CD14-positive monocyte (primary cell): ENCODE results near the gene MUSK. TPM values are rescaled to one million over a fixed set of nuclear protein-coding genes. Genes with fewer than 3 reads are reported as not detected.

Source experiments
- DNase-seq, 3 donors: peaks; one replicate each; pipeline ENCODE4 v3.0.0-alpha.2; 2011 to 2022
- H2AFZ ChIP-seq: 2 replicates; pipeline ENCODE4 v1.6.0; 2012; ENCODE audit warnings: mild to moderate bottlenecking, low read depth, low read length, inconsistent platforms; ENCODE audit not compliant: insufficient read depth, poor library complexity, severe bottlenecking
- H3K27ac ChIP-seq, 2 donors: 1 replicate in 1 of 2; 2 replicates in 1 of 2; pipeline ENCODE4 v1.5.1; 2012 to 2013; ENCODE audit warnings: low read length in 2 of 2, control low read depth in 1 of 2, inconsistent platforms in 1 of 2, low read depth in 1 of 2, mild to moderate bottlenecking in 1 of 2
- H3K27me3 ChIP-seq, 2 donors: one replicate each; pipeline versions ENCODE4 v1.6.0 to v1.6.1; 2011 to 2013; ENCODE audit warnings: low read length in 2 of 2; ENCODE audit not compliant: control insufficient read depth in 2 of 2, insufficient read depth in 2 of 2
- H3K36me3 ChIP-seq, 2 donors: replicated peaks in 1 of 2; 1 replicate in 1 of 2; 2 replicates in 1 of 2; pipeline versions ENCODE4 v1.5.1 to v1.6.1; 2012 to 2013; ENCODE audit warnings: low read length in 2 of 2, control low read depth in 1 of 2, inconsistent platforms in 1 of 2, mild to moderate bottlenecking in 1 of 2; ENCODE audit not compliant: insufficient read depth in 2 of 2, control insufficient read depth in 1 of 2
- H3K4me1 ChIP-seq, 2 donors: 1 replicate in 1 of 2; 2 replicates in 1 of 2; pipeline versions ENCODE4 v1.5.1 to v1.6.1; 2012 to 2013; ENCODE audit warnings: low read length in 2 of 2, control low read depth in 1 of 2, inconsistent platforms in 1 of 2, mild to moderate bottlenecking in 1 of 2, moderate library complexity in 1 of 2; ENCODE audit not compliant: insufficient read depth in 2 of 2, control insufficient read depth in 1 of 2
- H3K4me2 ChIP-seq: replicated peaks from 2 replicates; pipeline ENCODE3; 2012; ENCODE audit warnings: low read length, moderate library complexity, mild to moderate bottlenecking; ENCODE audit not compliant: poor library complexity, severe bottlenecking; ENCODE audit errors: extremely low read depth
- H3K4me3 ChIP-seq, 3 experiments: fragments of 200-600 bp in 1 of 3; sonication (generic) in 1 of 3; replicated peaks in 1 of 3; 1 replicate in 2 of 3; 2 replicates in 1 of 3; pipeline ENCODE4 v1.5.1; 2011 to 2013; ENCODE audit warnings: low read length in 3 of 3, mild to moderate bottlenecking in 3 of 3, control low read depth in 2 of 3, low read depth in 2 of 3, inconsistent platforms in 1 of 3, moderate library complexity in 1 of 3
- H3K79me2 ChIP-seq: 2 replicates; pipeline ENCODE4 v1.6.0; 2012; ENCODE audit warnings: mild to moderate bottlenecking, control low read depth, inconsistent platforms, low read length, moderate library complexity; ENCODE audit not compliant: insufficient read depth
- H3K9ac ChIP-seq: 2 replicates; pipeline ENCODE4 v1.6.0; 2017; ENCODE audit warnings: low read length, mild to moderate bottlenecking; ENCODE audit not compliant: insufficient read depth, poor library complexity, severe bottlenecking
- H3K9me3 ChIP-seq, 2 donors: replicated peaks in 1 of 2; 1 replicate in 1 of 2; 2 replicates in 1 of 2; pipeline versions ENCODE4 v1.5.1 to v1.6.1; 2012 to 2013; ENCODE audit warnings: low read length in 2 of 2, control low read depth in 1 of 2; ENCODE audit not compliant: control insufficient read depth in 1 of 2, insufficient read depth in 1 of 2
- H4K20me1 ChIP-seq: 2 replicates; pipeline ENCODE4 v1.6.0; 2012; ENCODE audit warnings: mild to moderate bottlenecking, low read length, control low read depth, moderate library complexity; ENCODE audit not compliant: insufficient read depth
- H3K27ac Mint-ChIP-seq, 7 donors: one replicate each; pipeline ENCODE4 v1.8.0; 2020; ENCODE audit warnings: mild to moderate bottlenecking in 7 of 7, mixed read lengths in 7 of 7, moderate library complexity in 6 of 7, inconsistent platforms in 2 of 7
- H3K27me3 Mint-ChIP-seq, 3 donors: one replicate each; pipeline ENCODE4 v1.8.0; 2021 to 2022; ENCODE audit warnings: low read depth in 3 of 3, mild to moderate bottlenecking in 3 of 3, mixed read lengths in 3 of 3, moderate library complexity in 3 of 3, inconsistent platforms in 1 of 3
- H3K36me3 Mint-ChIP-seq, 2 donors: one replicate each; pipeline ENCODE4 v1.8.0; 2020; ENCODE audit warnings: mixed read lengths in 2 of 2, inconsistent platforms in 1 of 2, mild to moderate bottlenecking in 1 of 2
- H3K4me1 Mint-ChIP-seq: one replicate; pipeline ENCODE4 v1.8.0; 2020; ENCODE audit warnings: mild to moderate bottlenecking, mixed read lengths
- H3K4me3 Mint-ChIP-seq, 2 donors: one replicate each; pipeline ENCODE4 v1.8.0; 2020; ENCODE audit warnings: mild to moderate bottlenecking in 2 of 2, mixed read lengths in 2 of 2, moderate library complexity in 1 of 2
- H3K9me3 Mint-ChIP-seq, 7 donors: one replicate each; pipeline ENCODE4 v1.8.0; 2020 to 2022; ENCODE audit warnings: mixed read lengths in 7 of 7, mild to moderate bottlenecking in 6 of 7, moderate library complexity in 6 of 7, inconsistent platforms in 2 of 7
- WGBS: methylation state at CpG from one replicate; pipeline ENCODE4 v1.1.5; 2013; ENCODE audit warnings: missing lambda C conversion rate; ENCODE audit not compliant: insufficient coverage; 5-methylcytosine and 5-hydroxymethylcytosine counted together
- intact Hi-C, 2 donors: fragments of 100-400 bp; cut with micrococcal nuclease; formaldehyde crosslinking; loops; one replicate each; pipeline versions ENCODE4 v1.15.0 to v1.15.1; 2023
- polyA plus RNA-seq, 3 donors: library from polyadenylated mRNA; depleted of rRNA in 1 of 3; unstranded in 2 of 3; stranded (reverse) in 1 of 3; fragments of 300-500 nt in 2 of 3; fragments of >200 nt in 1 of 3; fragmentation: Illumina TruSeq in 2 of 3; gene quantifications; 1 replicate in 2 of 3; 2 replicates in 1 of 3; pipeline ENCODE4 v1.2.3, GENCODE V29; 2012 to 2021
- TF ChIP-seq, protein P1 (sequence below): fragments of 200-600 bp; IDR thresholded peaks from one replicate; pipeline ENCODE4 v1.8.0; 2022; ENCODE audit warnings: antibody characterized with exemption, mild to moderate bottlenecking

The MUSK gene
- polyA plus RNA-seq, 3 donors: not detected

DNA sequence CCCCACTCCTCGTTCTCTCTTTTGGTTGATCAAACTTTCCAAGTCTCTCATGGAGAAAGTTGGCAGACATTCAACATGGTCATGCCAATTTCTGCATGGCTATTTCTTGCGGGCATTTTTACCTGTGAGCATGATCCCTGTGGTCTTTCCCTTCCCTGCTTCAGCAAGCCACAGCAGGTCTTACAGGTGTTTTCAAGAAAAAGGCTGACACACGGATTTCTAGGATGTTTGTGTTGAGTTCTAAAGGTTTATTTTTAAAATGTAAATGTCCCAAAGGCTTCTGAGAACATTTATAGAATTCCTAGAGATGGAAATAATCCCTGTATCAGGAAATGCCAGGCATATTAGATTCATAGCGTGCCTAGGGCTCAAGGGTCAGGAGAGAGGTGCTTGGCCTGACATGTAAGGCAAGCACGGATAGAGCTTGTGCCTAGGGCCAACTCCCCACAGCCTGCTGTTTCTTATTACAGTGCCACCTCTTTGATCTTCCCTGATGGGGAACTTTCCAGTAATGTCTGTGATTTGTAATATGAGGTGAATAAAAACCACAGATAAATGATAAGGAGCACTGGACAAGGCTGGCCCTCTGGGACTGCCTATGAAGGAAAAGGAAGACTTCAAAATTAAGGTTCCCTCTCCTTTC, 79.8 kb downstream of the MUSK start:
- H4K20me1 ChIP-seq: no peaks in the 10 kb centered on the region
- DNase-seq: no peak
- H3K27me3 ChIP-seq: no peaks in the 10 kb centered on the region
- peaks cover 0 to 3% (median 0%) of the 10 kb centered on the region in 7 donors for H3K9me3 Mint-ChIP-seq
- no peak overlapping the region for H3K4me2 ChIP-seq
- no peaks in the 10 kb centered on the region for H3K79me2 ChIP-seq
- no peak overlapping the region for H3K4me3 Mint-ChIP-seq
- H3K27me3 Mint-ChIP-seq: peaks cover 2 to 3% (median 2%) of the 10 kb centered on the region in 3 donors
- peaks cover 7% of the 10 kb centered on the region for H3K4me1 Mint-ChIP-seq
- H3K9ac ChIP-seq: no peak overlapping the region
- no peak overlapping the region for H3K27ac ChIP-seq
- intact Hi-C loops: no loop called here
- H2AFZ ChIP-seq: no peak overlapping the region
- 100% methylated on average over 3 of the region's 5 CpGs for WGBS
- H3K4me3 ChIP-seq: no peak overlapping the region
- H3K4me1 ChIP-seq: no peaks in the 10 kb centered on the region
- H3K36me3 Mint-ChIP-seq: no peaks in the 10 kb centered on the region
- no peak overlapping the region for H3K27ac Mint-ChIP-seq
- TF ChIP-seq, protein P1, sequence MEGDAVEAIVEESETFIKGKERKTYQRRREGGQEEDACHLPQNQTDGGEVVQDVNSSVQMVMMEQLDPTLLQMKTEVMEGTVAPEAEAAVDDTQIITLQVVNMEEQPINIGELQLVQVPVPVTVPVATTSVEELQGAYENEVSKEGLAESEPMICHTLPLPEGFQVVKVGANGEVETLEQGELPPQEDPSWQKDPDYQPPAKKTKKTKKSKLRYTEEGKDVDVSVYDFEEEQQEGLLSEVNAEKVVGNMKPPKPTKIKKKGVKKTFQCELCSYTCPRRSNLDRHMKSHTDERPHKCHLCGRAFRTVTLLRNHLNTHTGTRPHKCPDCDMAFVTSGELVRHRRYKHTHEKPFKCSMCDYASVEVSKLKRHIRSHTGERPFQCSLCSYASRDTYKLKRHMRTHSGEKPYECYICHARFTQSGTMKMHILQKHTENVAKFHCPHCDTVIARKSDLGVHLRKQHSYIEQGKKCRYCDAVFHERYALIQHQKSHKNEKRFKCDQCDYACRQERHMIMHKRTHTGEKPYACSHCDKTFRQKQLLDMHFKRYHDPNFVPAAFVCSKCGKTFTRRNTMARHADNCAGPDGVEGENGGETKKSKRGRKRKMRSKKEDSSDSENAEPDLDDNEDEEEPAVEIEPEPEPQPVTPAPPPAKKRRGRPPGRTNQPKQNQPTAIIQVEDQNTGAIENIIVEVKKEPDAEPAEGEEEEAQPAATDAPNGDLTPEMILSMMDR: no peak
- no peaks in the 10 kb centered on the region for H3K36me3 ChIP-seq
- no peaks in the 10 kb centered on the region for H3K9me3 ChIP-seq

DNA sequence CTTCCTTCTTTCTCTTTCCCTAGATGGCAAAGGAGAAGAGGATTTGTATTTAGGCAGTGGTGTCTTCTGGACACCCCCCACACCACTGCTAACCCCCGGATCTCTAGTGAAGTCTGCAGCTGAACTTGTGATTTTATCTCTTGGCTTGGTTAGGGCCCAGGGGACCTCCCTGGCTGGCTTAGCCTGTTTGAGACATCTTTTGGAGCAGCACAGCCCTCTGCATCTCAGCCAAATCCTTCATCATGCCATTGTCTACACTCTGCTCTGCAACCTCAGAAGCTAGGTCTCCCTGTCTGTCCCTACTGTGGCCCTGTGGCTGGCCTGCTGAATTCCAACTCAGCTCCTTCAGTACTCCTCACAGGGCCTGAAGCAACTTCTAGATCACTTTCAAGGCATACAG, 81.7 kb downstream of the MUSK start:
- TF ChIP-seq, protein P1: no peak
- no peak overlapping the region for H3K9ac ChIP-seq
- H3K79me2 ChIP-seq: no peaks in the 10 kb centered on the region
- DNase-seq: no peak
- H3K9me3 ChIP-seq: no peaks in the 10 kb centered on the region
- H3K4me1 Mint-ChIP-seq: peaks cover 7% of the 10 kb centered on the region
- H3K4me2 ChIP-seq: no peak overlapping the region
- H3K4me1 ChIP-seq: no peaks in the 10 kb centered on the region
- H4K20me1 ChIP-seq: no peaks in the 10 kb centered on the region
- H3K27ac ChIP-seq: no peak overlapping the region
- peaks cover 2 to 3% (median 3%) of the 10 kb centered on the region in 3 donors for H3K27me3 Mint-ChIP-seq
- no peak overlapping the region for H3K4me3 Mint-ChIP-seq
- H3K36me3 ChIP-seq: no peaks in the 10 kb centered on the region
- H2AFZ ChIP-seq: no peak overlapping the region
- no peak overlapping the region for H3K4me3 ChIP-seq
- H3K9me3 Mint-ChIP-seq: peaks cover 0 to 3% (median 0%) of the 10 kb centered on the region in 7 donors
- no peak overlapping the region for H3K27ac Mint-ChIP-seq
- intact Hi-C loops: no loop called here
- H3K36me3 Mint-ChIP-seq: no peaks in the 10 kb centered on the region
- H3K27me3 ChIP-seq: no peaks in the 10 kb centered on the region
- WGBS: no CpG with 5 or more reads among the region's 1 CpG
